Measurements from ENCODE around the gene CYP17A1. TPM values are rescaled to one million over a fixed set of nuclear protein-coding genes. Genes with fewer than 3 reads are reported as not detected.

CYP17A1 gene
- polyA plus RNA-seq, 2 of the 4 experiments (the other 2 are of a cell fraction): not detected

DNA sequence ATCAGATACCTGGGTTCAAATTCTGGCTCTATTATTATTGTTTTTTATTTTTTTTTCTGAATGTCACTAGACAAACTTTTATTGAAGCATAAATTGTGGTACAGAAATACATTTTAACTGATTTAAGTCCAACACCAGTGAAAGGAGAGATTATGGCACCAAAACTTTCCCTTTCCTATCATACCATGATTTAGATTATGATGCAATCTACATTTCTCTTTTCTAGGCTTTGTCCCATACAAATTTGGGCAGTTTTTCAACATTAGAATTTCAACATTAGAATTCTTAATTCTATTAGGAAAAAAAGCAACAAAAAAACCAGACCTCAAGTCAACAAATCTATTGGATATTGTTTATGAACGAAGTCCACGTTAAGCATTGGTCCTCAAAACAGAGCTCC, 43.0 kb upstream of the CYP17A1 start (continued):
- TF ChIP-seq, protein P1, sequence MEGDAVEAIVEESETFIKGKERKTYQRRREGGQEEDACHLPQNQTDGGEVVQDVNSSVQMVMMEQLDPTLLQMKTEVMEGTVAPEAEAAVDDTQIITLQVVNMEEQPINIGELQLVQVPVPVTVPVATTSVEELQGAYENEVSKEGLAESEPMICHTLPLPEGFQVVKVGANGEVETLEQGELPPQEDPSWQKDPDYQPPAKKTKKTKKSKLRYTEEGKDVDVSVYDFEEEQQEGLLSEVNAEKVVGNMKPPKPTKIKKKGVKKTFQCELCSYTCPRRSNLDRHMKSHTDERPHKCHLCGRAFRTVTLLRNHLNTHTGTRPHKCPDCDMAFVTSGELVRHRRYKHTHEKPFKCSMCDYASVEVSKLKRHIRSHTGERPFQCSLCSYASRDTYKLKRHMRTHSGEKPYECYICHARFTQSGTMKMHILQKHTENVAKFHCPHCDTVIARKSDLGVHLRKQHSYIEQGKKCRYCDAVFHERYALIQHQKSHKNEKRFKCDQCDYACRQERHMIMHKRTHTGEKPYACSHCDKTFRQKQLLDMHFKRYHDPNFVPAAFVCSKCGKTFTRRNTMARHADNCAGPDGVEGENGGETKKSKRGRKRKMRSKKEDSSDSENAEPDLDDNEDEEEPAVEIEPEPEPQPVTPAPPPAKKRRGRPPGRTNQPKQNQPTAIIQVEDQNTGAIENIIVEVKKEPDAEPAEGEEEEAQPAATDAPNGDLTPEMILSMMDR (IDR thresholded peaks at IDR 0.05): no peak

GRCh38 chr10:102878629-102879028, 41.4 kb upstream of the CYP17A1 start:
- ATAC-seq: no peak
- no peak for DNase-seq (ENCODE audit: low read depth in 1 of 2, low spot score in 1 of 2)
- 67% methylated on average over 4 of the region's 4 CpGs for WGBS (ENCODE audit: missing lambda C conversion rate)
- Histone ChIP-seq H3K9me3 (no peaks in the 10 kb centered on the region), H3K4me2 (no peak overlapping the region), H3K4me3 (no peak overlapping the region), H3K27ac (no peak overlapping the region), H3K4me1 (no peaks in the 10 kb centered on the region)
- no peak for TF ChIP-seq BHLHE40 (IDR thresholded peaks at IDR 0.05; ENCODE audit: low read depth, low read length)
- TF ChIP-seq TFCP2L1 (CRISPR knock-in tag; IDR thresholded peaks at IDR 0.05): no peak
- no peak for FAIRE-seq
- CTCF ChIA-PET: interaction anchor here (0.9 to 1.4 kb wide), 3 partner anchors 9 to 23 kb away, joined by 3 to 7 read pairs (median 3); partner anchors contain the start of gene AS3MT
- POLR2A ChIA-PET: no interaction called here

- H3K27ac ChIP-seq: no peak overlapping the region
- ATAC-seq (no peak), FAIRE-seq (no peak), DNase-seq (ENCODE audit: low read depth in 1 of 2, low spot score in 1 of 2) (no peak)
- WGBS (ENCODE audit: missing lambda C conversion rate): 87% methylated on average over 2 of the region's 2 CpGs
- no peaks in the 10 kb centered on the region for H3K9me3 ChIP-seq
- no peak overlapping the region for H3K4me3 ChIP-seq
- ChIA-PET POLR2A (no interaction called here), CTCF (interaction anchor here (1.1 to 1.3 kb wide), 2 partner anchors 25 to 26 kb away, joined by 3 to 5 read pairs; no protein-coding TSS in a partner anchor)
- no peak overlapping the region for H3K4me2 ChIP-seq
- TF ChIP-seq USF2 (IDR thresholded peaks at IDR 0.05): no peak
- TF ChIP-seq PHF8 (IDR thresholded peaks at IDR 0.05; ENCODE audit: borderline replicate concordance, low read depth): no peak
- no peak for TF ChIP-seq FOSB (CRISPR knock-in tag; IDR thresholded peaks at IDR 0.05)
- TF ChIP-seq, protein P2, sequence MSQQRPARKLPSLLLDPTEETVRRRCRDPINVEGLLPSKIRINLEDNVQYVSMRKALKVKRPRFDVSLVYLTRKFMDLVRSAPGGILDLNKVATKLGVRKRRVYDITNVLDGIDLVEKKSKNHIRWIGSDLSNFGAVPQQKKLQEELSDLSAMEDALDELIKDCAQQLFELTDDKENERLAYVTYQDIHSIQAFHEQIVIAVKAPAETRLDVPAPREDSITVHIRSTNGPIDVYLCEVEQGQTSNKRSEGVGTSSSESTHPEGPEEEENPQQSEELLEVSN (IDR thresholded peaks at IDR 0.05; ENCODE audit: borderline replicate concordance, low read depth): no peak
- no peak for TF ChIP-seq HMGXB4 (CRISPR knock-in tag; IDR thresholded peaks at IDR 0.05; ENCODE audit: borderline replicate concordance)
- TF ChIP-seq GATA3 (IDR thresholded peaks at IDR 0.05; ENCODE audit: borderline replicate concordance): no peak
- no peak for TF ChIP-seq CHD4 (IDR thresholded peaks at IDR 0.05; ENCODE audit: borderline replicate concordance)
- TF ChIP-seq NFE2L2 (conservative IDR thresholded peaks at IDR 0.05; ENCODE audit: low read length): no peak
- no peak for TF ChIP-seq CBX8 (IDR thresholded peaks at IDR 0.05)
- no peak for TF ChIP-seq HOXB5 (CRISPR knock-in tag; IDR thresholded peaks at IDR 0.05)
- no peak for TF ChIP-seq TP53 (CRISPR knock-in tag; IDR thresholded peaks at IDR 0.05)
- no peak for TF ChIP-seq BHLHE40 (IDR thresholded peaks at IDR 0.05; ENCODE audit: low read depth, low read length)
- no peak for TF ChIP-seq HOXB13 (CRISPR knock-in tag; IDR thresholded peaks at IDR 0.05; ENCODE audit: low read depth)
- TF ChIP-seq FOSL2 (IDR thresholded peaks at IDR 0.05): no peak
- no peak for TF ChIP-seq FOSL2 (CRISPR knock-in tag; IDR thresholded peaks at IDR 0.05)
- TF ChIP-seq HOXA7 (CRISPR knock-in tag; IDR thresholded peaks at IDR 0.05): no peak
- no peaks in the 10 kb centered on the region for H3K4me1 ChIP-seq
These were observed 39.5 kb upstream of the CYP17A1 start for GRCh38 chr10:102876747-102877153.
